LNCaP clone FGC (cell line): ENCODE measurements around the gene FAM209B.
"Not testable (repeated sequence)": the region's sequence is repeated elsewhere in the genome, so short reads cannot be mapped to it uniquely, and the experiment has no call there.

ENCODE experiments used
- DNase-seq: peaks from one replicate; pipeline ENCODE4 v3.0.0-alpha.2; 2011; ENCODE audit warnings: low read depth
- H3K4me3 ChIP-seq: 2 replicates; pipeline ENCODE4 v1.5.1; 2011; ENCODE audit warnings: mild to moderate bottlenecking, low read depth, low read length, control low read depth
- CTCF ChIP-seq: IDR thresholded peaks from 2 replicates; pipeline ENCODE4 v1.5.1; 2012; ENCODE audit warnings: mild to moderate bottlenecking; ENCODE audit not compliant: control insufficient read depth, insufficient read depth; ENCODE audit errors: extremely low read depth

The FAM209B gene

GRCh38 chr20:56532946-56533345, at the start of gene FAM209B:
FAM209B (plus strand) TSS chr20:56533246; CDS start chr20:56533342, 96 bp downstream.
- H3K4me3 ChIP-seq, DNase-seq: not testable (repeated sequence)

- no peak overlapping the region for H3K4me3 ChIP-seq
- DNase-seq: no peak
These were observed 49.1 kb upstream of the FAM209B start for GRCh38 chr20:56483970-56484369.

GRCh38 chr20:56487216-56487615, 45.8 kb upstream of the FAM209B start:
- no peak for DNase-seq
- TF ChIP-seq CTCF: no peak
- H3K4me3 ChIP-seq: no peak overlapping the region

More at GRCh38 chr20:56483970-56484369, 49.1 kb upstream of the FAM209B start:
- no peak for TF ChIP-seq CTCF

GRCh38 chr20:56488566-56488965, 44.5 kb upstream of the FAM209B start:
- TF ChIP-seq CTCF: no peak
- no peak for DNase-seq
- no peak overlapping the region for H3K4me3 ChIP-seq

GRCh38 chr20:56501116-56501515, 31.9 kb upstream of the FAM209B start:
- DNase-seq: no peak
- H3K4me3 ChIP-seq: no peak overlapping the region
- TF ChIP-seq CTCF: no peak

GRCh38 chr20:56503916-56504315, 29.1 kb upstream of the FAM209B start:
- no peak overlapping the region for H3K4me3 ChIP-seq
- TF ChIP-seq CTCF: no peak
- peak; percentile 19 for DNase-seq

- TF ChIP-seq CTCF: peak; percentile 46
- no peak overlapping the region for H3K4me3 ChIP-seq
- DNase-seq: no peak
These were observed 28.6 kb upstream of the FAM209B start for GRCh38 chr20:56504373-56505005.
